RCC 7860 (cell line): ENCODE data around the gene VGLL3.

Experiments
- DNase-seq: peaks from one replicate; pipeline ENCODE4 v3.0.0-alpha.2; 2015; ENCODE audit warnings: low spot score
- FAIRE-seq: peaks from 2 replicates; lab custom pipeline; 2012; peaks lifted over from hg19 to GRCh38; lab: Jason Lieb, UNC

VGLL3 gene

GRCh38 chr3:86954747-86955146 is 36.2 kb downstream of the VGLL3 start:
- FAIRE-seq (no peak), DNase-seq (no peak)

- DNase-seq (no peak), FAIRE-seq (no peak)
Measured at GRCh38 chr3:86954226-86954625, 36.7 kb downstream of the VGLL3 start.

- FAIRE-seq (no peak), DNase-seq (no peak)
Measured at GRCh38 chr3:86951322-86951721, 39.6 kb downstream of the VGLL3 start.

- FAIRE-seq = no peak
Measured at GRCh38 chr3:86950717-86951116, 40.2 kb downstream of the VGLL3 start.

GRCh38 chr3:86949850-86950249 is 41.1 kb downstream of the VGLL3 start:
- DNase-seq = no peak

More at GRCh38 chr3:86950717-86951116, 40.2 kb downstream of the VGLL3 start:
- no peak for DNase-seq

GRCh38 chr3:86948822-86949221 is 42.1 kb downstream of the VGLL3 start:
- FAIRE-seq (no peak), DNase-seq (no peak)

More at GRCh38 chr3:86949850-86950249, 41.1 kb downstream of the VGLL3 start:
- no peak for FAIRE-seq

- DNase-seq = no peak
- no peak for FAIRE-seq
Measured at GRCh38 chr3:86942206-86942605, 48.7 kb downstream of the VGLL3 start.

- FAIRE-seq (no peak), DNase-seq (no peak)
Measured at GRCh38 chr3:86938416-86939105, 52.4 kb downstream of the VGLL3 start.

- FAIRE-seq = no peak
Measured at GRCh38 chr3:86937306-86937791, 53.6 kb downstream of the VGLL3 start.

GRCh38 chr3:86934851-86935250 is 56.1 kb downstream of the VGLL3 start:
- FAIRE-seq (no peak), DNase-seq (no peak)

More at GRCh38 chr3:86937306-86937791, 53.6 kb downstream of the VGLL3 start:
- no peak for DNase-seq

GRCh38 chr3:86930831-86931230 is 60.1 kb downstream of the VGLL3 start:
- FAIRE-seq = no peak
- no peak for DNase-seq

- FAIRE-seq = no peak
- DNase-seq = no peak
Measured at GRCh38 chr3:86930181-86930580, 60.8 kb downstream of the VGLL3 start.

- DNase-seq (no peak), FAIRE-seq (no peak)
Measured at GRCh38 chr3:86929046-86929445, 61.9 kb downstream of the VGLL3 start.

- no peak for FAIRE-seq
- no peak for DNase-seq
Measured at GRCh38 chr3:86923071-86923491, 67.9 kb downstream of the VGLL3 start.

GRCh38 chr3:86921971-86922680 is 68.8 kb downstream of the VGLL3 start:
- FAIRE-seq (no peak), DNase-seq (no peak)

- no peak for FAIRE-seq
- DNase-seq = no peak
Measured at GRCh38 chr3:86914670-86915069, 76.3 kb downstream of the VGLL3 start.

- FAIRE-seq = no peak
- DNase-seq = no peak
Measured at GRCh38 chr3:86913160-86913559, 77.8 kb downstream of the VGLL3 start.

- no peak for FAIRE-seq
Measured at GRCh38 chr3:86895202-86895601, 95.7 kb downstream of the VGLL3 start.

GRCh38 chr3:86890741-86891396 is 100.1 kb downstream of the VGLL3 start:
- DNase-seq = no peak
- FAIRE-seq = no peak

More at GRCh38 chr3:86895202-86895601, 95.7 kb downstream of the VGLL3 start:
- no peak for DNase-seq
